ENCODE results near the gene CADM3. TPM values are rescaled to one million over a fixed set of nuclear protein-coding genes. Genes with fewer than 3 reads are reported as not detected.

The CADM3 gene
- total and polyA plus RNA-seq, 2 of the 8 experiments (the other 6 are each of a cell fraction or from before 2014, with no cell fraction given), result 8.3 to 8.5 TPM

Small RNA genes lying within 50 kb of the gene (small RNA-seq; reads per million reads assigned to genes)
- not detected for gene RNA5SP60 (ENCODE audit: insufficient read depth)

Other genes starting within 250 kb of the CADM3 start
- not detected in 2 replicates for gene PYHIN1, start 240.1 kb upstream of the CADM3 start, total RNA-seq (2021; fragmentation: NEBNext Ultra II Directional; extraction: Animal tissue kit (Norgen Biotek cat#: 25700))
- not detected in 2 replicates for gene PYHIN1, start 240.1 kb upstream of the CADM3 start, polyA plus RNA-seq (2011; rRNA removed)
- 0.63 and 1.1 TPM in 2 replicates for gene IFI16, start 161.7 kb upstream of the CADM3 start, total RNA-seq (2021; fragmentation: NEBNext Ultra II Directional; extraction: Animal tissue kit (Norgen Biotek cat#: 25700))
- 0.52 and 0.74 TPM in 2 replicates for gene IFI16, start 161.7 kb upstream of the CADM3 start, polyA plus RNA-seq (2011; rRNA removed)
- 1.7 and 2.1 TPM in 2 replicates for gene AIM2, start 94.8 kb upstream of the CADM3 start, total RNA-seq (2021; fragmentation: NEBNext Ultra II Directional; extraction: Animal tissue kit (Norgen Biotek cat#: 25700))
- 0.21 and 0.28 TPM in 2 replicates for gene AIM2, start 94.8 kb upstream of the CADM3 start, polyA plus RNA-seq (2011; rRNA removed)
- gene ACKR1, start 33.3 kb downstream of the CADM3 start, total RNA-seq (2021; fragmentation: NEBNext Ultra II Directional; extraction: Animal tissue kit (Norgen Biotek cat#: 25700)), result 0.61 TPM in 2 replicates
- 0.66 and 1.00 TPM in 2 replicates for gene ACKR1, start 33.3 kb downstream of the CADM3 start, polyA plus RNA-seq (2011; rRNA removed)
- not detected in 2 replicates for gene FCER1A, start 130.7 kb downstream of the CADM3 start, total RNA-seq (2021; fragmentation: NEBNext Ultra II Directional; extraction: Animal tissue kit (Norgen Biotek cat#: 25700))
- gene FCER1A, start 130.7 kb downstream of the CADM3 start, polyA plus RNA-seq (2011; rRNA removed), result not detected in 2 replicates

All from H1 (cell line).